ENCODE results near the gene RAB2B. TPM values are rescaled to one million over a fixed set of nuclear protein-coding genes. Genes with fewer than 3 reads are reported as not detected.

The RAB2B gene
- total RNA-seq, 3 donors from 2014 or later (not counting 1 experiment from before 2014, with no cell fraction given): 43.3 to 64.7 (median 50.9) TPM

DNA sequence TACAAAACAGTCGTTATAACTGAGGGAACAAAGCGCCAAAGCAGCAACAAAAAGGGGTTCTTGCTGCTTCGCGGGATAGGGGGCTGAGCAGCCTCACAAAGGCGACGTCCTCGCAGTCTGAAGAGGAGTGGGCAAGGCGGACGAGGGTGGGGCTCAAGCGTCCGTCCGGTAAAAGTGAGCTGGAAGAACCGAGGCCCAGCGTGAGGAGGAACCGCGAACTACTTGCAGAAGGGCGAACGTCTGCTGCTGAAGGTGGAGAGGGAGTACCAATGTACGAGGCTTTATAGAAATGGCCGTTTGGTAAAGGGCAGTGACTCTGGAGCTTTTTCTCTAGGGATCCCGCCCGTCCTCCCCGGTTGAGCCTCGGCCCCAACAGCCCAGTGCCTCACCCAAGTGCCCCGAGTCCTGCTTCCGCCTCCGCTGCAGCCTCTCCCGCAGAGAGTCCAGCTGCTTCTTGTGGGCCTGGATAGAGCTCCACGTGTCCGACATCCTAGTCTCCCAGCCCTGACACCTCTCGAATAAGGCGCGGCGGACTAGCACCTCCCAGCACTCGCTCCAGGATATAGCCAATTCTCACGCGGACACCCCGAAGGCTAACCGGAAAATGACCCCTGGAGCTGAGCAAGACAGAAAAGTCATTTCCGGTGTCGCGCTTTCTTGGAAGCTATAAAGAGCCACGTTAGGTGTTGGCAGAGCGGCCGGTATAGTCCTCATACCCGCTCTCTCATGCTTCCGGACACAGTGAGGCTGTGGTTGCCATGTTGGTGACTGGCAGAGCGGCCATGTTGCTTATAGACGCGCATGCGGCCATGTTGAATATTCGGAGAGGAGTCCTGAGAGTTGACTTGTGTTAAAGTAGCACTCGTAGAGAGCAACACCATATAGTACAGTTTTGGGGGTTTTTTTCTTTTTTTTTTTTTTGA, 34.2 kb upstream of the RAB2B start, which contains the start of gene METTL3:
TSS of gene METTL3 (minus strand) at position 606 of the 923 bp plus-strand sequence. CDS start at position 489, 117 bp downstream.
- peak within 1 kb of the TSS; percentile 73 for H3K27ac ChIP-seq (ENCODE audit: low read length)
- under 1% methylated on average over 53 of the region's 53 CpGs for WGBS (ENCODE audit: insufficient coverage)
- peak within 1 kb of the TSS; percentile 82 for H3K4me3 ChIP-seq (ENCODE audit: low read length)
- no peak for TF ChIP-seq CTCF (IDR thresholded peaks at IDR 0.05)
- H3K4me3 Mint-ChIP-seq: peak within 1 kb of the TSS; percentile 97
- no peaks in the 10 kb centered on the region for H3K9me3 ChIP-seq (ENCODE audit: control insufficient read depth, insufficient read depth, low read length)
- H3K36me3 Mint-ChIP-seq: no peaks in the 10 kb centered on the region
- intact Hi-C loops (cut with micrococcal nuclease): loop anchor here (1.0 kb wide), 3 partner anchors 34 to 74 kb away; partner anchors contain the start of genes CHD8 and TOX4
- ATAC-seq: peak; percentile 98 to 100 (median 99)
- peaks cover 17% of the 10 kb centered on the region for H3K4me1 ChIP-seq (ENCODE audit: control insufficient read depth, insufficient read depth, low read length)
- H3K27ac Mint-ChIP-seq: peak within 1 kb of the TSS; percentile 96 to 98
- DNase-seq: peak; percentile 91 to 98
- no peaks in the 10 kb centered on the region for H3K27me3 ChIP-seq (ENCODE audit: control insufficient read depth, insufficient read depth, low read length)
- no peaks in the 10 kb centered on the region for H3K27me3 Mint-ChIP-seq (ENCODE audit: low read depth in 2 of 2)
- H3K4me1 Mint-ChIP-seq: peaks cover 35 to 40% of the 10 kb centered on the region in 2 donors
- peaks cover 5% of the 10 kb centered on the region for H3K36me3 ChIP-seq (ENCODE audit: control insufficient read depth, insufficient read depth, low read length)
- H3K9me3 Mint-ChIP-seq: peaks cover 0 to 2% of the 10 kb centered on the region in 2 donors

- peaks cover 5% of the 10 kb centered on the region for H3K36me3 ChIP-seq (ENCODE audit: control insufficient read depth, insufficient read depth, low read length)
- ATAC-seq (no peak), DNase-seq (no peak)
- H3K9me3 ChIP-seq (ENCODE audit: control insufficient read depth, insufficient read depth, low read length): no peaks in the 10 kb centered on the region
- H3K36me3 Mint-ChIP-seq: no peaks in the 10 kb centered on the region
- intact Hi-C loops (cut with micrococcal nuclease): loop anchor here (1.0 kb wide), 1 partner anchor 72 kb away; no protein-coding TSS in a partner anchor
- H3K4me1 ChIP-seq (ENCODE audit: control insufficient read depth, insufficient read depth, low read length): peaks cover 22% of the 10 kb centered on the region
- H3K4me3 ChIP-seq (ENCODE audit: low read length): no peak overlapping the region
- peaks cover 46 to 49% of the 10 kb centered on the region in 2 donors for H3K4me1 Mint-ChIP-seq
- H3K9me3 Mint-ChIP-seq: peaks cover 0 to 2% of the 10 kb centered on the region in 2 donors
- peak overlapping the region; percentile 96 to 98 for H3K27ac Mint-ChIP-seq
- no peak for TF ChIP-seq CTCF (IDR thresholded peaks at IDR 0.05)
- no peak overlapping the region for H3K27ac ChIP-seq (ENCODE audit: low read length)
- 70% methylated on average over 6 of the region's 6 CpGs for WGBS (ENCODE audit: insufficient coverage)
- no peaks in the 10 kb centered on the region for H3K27me3 ChIP-seq (ENCODE audit: control insufficient read depth, insufficient read depth, low read length)
- H3K4me3 Mint-ChIP-seq: peak overlapping the region; percentile 97
- H3K27me3 Mint-ChIP-seq (ENCODE audit: low read depth in 2 of 2): no peaks in the 10 kb centered on the region
These were observed 32.8 kb upstream of the RAB2B start for GRCh38 chr14:21509432-21510143.

DNA sequence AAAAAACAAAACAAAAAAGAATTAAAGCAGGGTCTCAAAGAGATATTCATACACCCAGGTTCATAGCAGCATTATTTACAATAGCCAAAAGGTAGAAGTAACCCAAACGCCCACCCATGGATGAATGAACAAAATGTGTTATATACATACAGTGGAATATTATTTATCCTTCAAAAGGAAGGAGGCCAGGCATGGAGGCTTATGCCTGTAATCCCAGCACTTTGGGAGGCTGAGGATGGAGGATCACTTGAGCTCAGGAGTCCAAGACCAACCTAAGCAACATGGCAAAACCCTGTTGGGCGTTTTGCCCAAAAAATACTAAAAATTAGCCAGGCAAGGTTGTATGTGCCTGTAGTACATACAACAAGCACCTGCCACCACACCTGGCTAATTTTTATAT, 29.8 kb upstream of the RAB2B start:
- DNase-seq (no peak), ATAC-seq (no peak)
- Mint-ChIP-seq H3K36me3 (no peaks in the 10 kb centered on the region), H3K9me3 (peaks cover 0 to 2% of the 10 kb centered on the region in 2 donors), H3K27ac (no peak overlapping the region), H3K4me3 (no peak overlapping the region), H3K4me1 (peaks cover 44 to 49% of the 10 kb centered on the region in 2 donors), H3K27me3 (ENCODE audit: low read depth in 2 of 2) (no peaks in the 10 kb centered on the region)
- H3K9me3 ChIP-seq (ENCODE audit: control insufficient read depth, insufficient read depth, low read length): no peaks in the 10 kb centered on the region
- H3K27me3 ChIP-seq (ENCODE audit: control insufficient read depth, insufficient read depth, low read length): no peaks in the 10 kb centered on the region
- WGBS (ENCODE audit: insufficient coverage): 89% methylated on average over 1 of the region's 2 CpGs
- TF ChIP-seq CTCF (IDR thresholded peaks at IDR 0.05): no peak
- H3K27ac ChIP-seq (ENCODE audit: low read length): no peak overlapping the region
- intact Hi-C loops (cut with micrococcal nuclease): no loop called here
- H3K36me3 ChIP-seq (ENCODE audit: control insufficient read depth, insufficient read depth, low read length): peaks cover 27% of the 10 kb centered on the region
- peaks cover 19% of the 10 kb centered on the region for H3K4me1 ChIP-seq (ENCODE audit: control insufficient read depth, insufficient read depth, low read length)
- no peak overlapping the region for H3K4me3 ChIP-seq (ENCODE audit: low read length)
